Keratinocyte (primary cell): Measurements from ENCODE around the gene SUSD5. TPM values are rescaled to one million over a fixed set of nuclear protein-coding genes. Genes with fewer than 3 reads are reported as not detected.

Source experiments
- DNase-seq: peaks from one replicate; pipeline ENCODE4 v3.0.0-alpha.2; 2011; ENCODE audit warnings: low read depth, missing footprints, low spot score
- FAIRE-seq: peaks from 2 replicates; lab custom pipeline; 2011; peaks lifted over from hg19 to GRCh38; lab: Jason Lieb, UNC
- H2AFZ ChIP-seq: 2 replicates; pipeline ENCODE4 v1.6.0; 2012; ENCODE audit warnings: low read length, control low read depth, inconsistent platforms; ENCODE audit not compliant: control insufficient read depth
- H3K27ac ChIP-seq: 2 replicates; pipeline ENCODE4 v1.5.1; 2011; ENCODE audit warnings: low read length; ENCODE audit not compliant: control insufficient read depth, insufficient read depth
- H3K27me3 ChIP-seq: 3 replicates; pipeline ENCODE4 v1.6.0; 2011; ENCODE audit warnings: low read length; ENCODE audit not compliant: control insufficient read depth, insufficient read depth; ENCODE audit errors: extremely low read depth
- H3K36me3 ChIP-seq, 2 experiments: 2 replicates in 1 of 2; 3 replicates in 1 of 2; pipeline ENCODE4 v1.5.1; 2011; ENCODE audit warnings: low read length in 2 of 2, mild to moderate bottlenecking in 1 of 2; ENCODE audit not compliant: control insufficient read depth in 2 of 2, insufficient read depth in 2 of 2; ENCODE audit errors: extremely low read depth in 1 of 2
- H3K4me1 ChIP-seq: 3 replicates; pipeline ENCODE4 v1.5.1; 2011; ENCODE audit warnings: low read length; ENCODE audit not compliant: control insufficient read depth, insufficient read depth; ENCODE audit errors: extremely low read depth
- H3K4me2 ChIP-seq: 3 replicates; pipeline ENCODE4 v1.6.0; 2011; ENCODE audit warnings: low read depth, low read length; ENCODE audit not compliant: control insufficient read depth, insufficient read depth; ENCODE audit errors: extremely low read depth
- H3K4me3 ChIP-seq, 3 experiments: fragments of 200-600 bp in 1 of 3; sonication (generic) in 1 of 3; 2 replicates in 2 of 3; 3 replicates in 1 of 3; pipeline ENCODE4 v1.5.1; 2011 to 2016; ENCODE audit warnings: low read length in 3 of 3, mild to moderate bottlenecking in 3 of 3, control low read depth in 2 of 3, inconsistent platforms in 1 of 3, low read depth in 1 of 3, mixed read lengths in 1 of 3, mixed run types in 1 of 3, moderate library complexity in 1 of 3; ENCODE audit not compliant: control insufficient read depth in 2 of 3, insufficient read depth in 2 of 3; ENCODE audit errors: extremely low read depth in 1 of 3
- H3K79me2 ChIP-seq: 2 replicates; pipeline ENCODE4 v1.6.0; 2012; ENCODE audit warnings: low read length; ENCODE audit not compliant: control insufficient read depth, insufficient read depth
- H3K9ac ChIP-seq: 3 replicates; pipeline ENCODE4 v1.6.0; 2011; ENCODE audit warnings: low read length; ENCODE audit not compliant: control insufficient read depth, insufficient read depth; ENCODE audit errors: extremely low read depth
- H3K9me1 ChIP-seq: 3 replicates; pipeline ENCODE4 v1.6.0; 2011; ENCODE audit warnings: low read length; ENCODE audit not compliant: control insufficient read depth, insufficient read depth; ENCODE audit errors: extremely low read depth
- H3K9me3 ChIP-seq: 2 replicates; pipeline ENCODE4 v1.5.1; 2012; ENCODE audit warnings: low read depth, low read length; ENCODE audit not compliant: control insufficient read depth
- H4K20me1 ChIP-seq: 3 replicates; pipeline ENCODE4 v1.6.0; 2011; ENCODE audit warnings: low read length; ENCODE audit not compliant: control insufficient read depth, insufficient read depth; ENCODE audit errors: extremely low read depth
- CTCF ChIP-seq, 3 experiments: IDR thresholded peaks in 1 of 3; conservative IDR thresholded peaks in 1 of 3; optimal IDR thresholded peaks in 1 of 3; 2 replicates in 2 of 3; 3 replicates in 1 of 3; pipeline versions ENCODE3 to v1.5.1; 2011; ENCODE audit warnings: low read length in 3 of 3, mild to moderate bottlenecking in 3 of 3, moderate library complexity in 2 of 3, control low read depth in 1 of 3, inconsistent platforms in 1 of 3; ENCODE audit not compliant: insufficient read depth in 2 of 3; ENCODE audit errors: extremely low read depth in 1 of 3
- EZH2 ChIP-seq: IDR thresholded peaks from one replicate; pipeline ENCODE4 v1.6.1; 2012; ENCODE audit warnings: inconsistent platforms, mild to moderate bottlenecking, low read length, moderate library complexity
- dilution Hi-C: fragments of 300-500 bp; cut with MboI; formaldehyde crosslinking; loops from one replicate; pipeline ENCODE4 v1.7.0; 2020; ENCODE audit warnings: low sequenced_read_pairs; ENCODE audit not compliant: extremely low pct_ligation_motif_present
- polyA plus RNA-seq, 5 experiments: library from polyadenylated mRNA; depleted of rRNA in 3 of 5; stranded (reverse) in 3 of 5; stranded (forward) in 1 of 5; unstranded in 1 of 5; fragments of >200 nt; gene quantifications; 1 replicate in 1 of 5; 2 replicates in 3 of 5; 3 replicates in 1 of 5; pipeline versions ENCODE4 v1.2.1 to v1.2.3, GENCODE V29; 2011 to 2012; ENCODE audit warnings: missing spikeins in 2 of 5, low read depth in 1 of 5, low replicate concordance in 1 of 5

Gene SUSD5
- polyA plus RNA-seq, 1 donor (not counting 4 experiments of a cell fraction or from before 2014, with no cell fraction given), result 0.05 TPM

- Histone ChIP-seq H3K4me2 (no peak overlapping the region), H3K9me3 (no peaks in the 10 kb centered on the region), H3K27ac (no peak overlapping the region), H4K20me1 (no peaks in the 10 kb centered on the region), H3K36me3 (no peaks in the 10 kb centered on the region), H2AFZ (no peak overlapping the region), H3K9ac (no peak overlapping the region), H3K4me1 (no peaks in the 10 kb centered on the region), H3K27me3 (peaks cover 2% of the 10 kb centered on the region), H3K4me3 (no peak overlapping the region), H3K9me1 (no peaks in the 10 kb centered on the region), H3K79me2 (no peaks in the 10 kb centered on the region)
- TF ChIP-seq EZH2 (no peak), CTCF (optimal IDR thresholded peaks at IDR 0.05 in 1 of 3, IDR thresholded peaks at IDR 0.05 in 1 of 3, conservative IDR thresholded peaks at IDR 0.05 in 1 of 3; ENCODE audit: extremely low read depth in 1 of 3, insufficient read depth in 2 of 3, low read length in 3 of 3) (no peak)
- dilution Hi-C loops, result no loop called here
- no peak for DNase-seq
- no peak for FAIRE-seq
These were observed 22.1 kb downstream of the SUSD5 start for GRCh38 chr3:33196538-33196937.

GRCh38 chr3:33194303-33194702, 24.3 kb downstream of the SUSD5 start:
- Histone ChIP-seq H3K27ac (no peak overlapping the region), H3K79me2 (no peaks in the 10 kb centered on the region), H3K36me3 (no peaks in the 10 kb centered on the region), H3K9me3 (no peaks in the 10 kb centered on the region), H4K20me1 (no peaks in the 10 kb centered on the region), H2AFZ (no peak overlapping the region), H3K9me1 (no peaks in the 10 kb centered on the region), H3K4me1 (no peaks in the 10 kb centered on the region), H3K4me2 (no peak overlapping the region), H3K27me3 (no peaks in the 10 kb centered on the region), H3K4me3 (no peak overlapping the region), H3K9ac (no peak overlapping the region)
- FAIRE-seq (peak; percentile 23), DNase-seq (no peak)
- TF ChIP-seq CTCF (optimal IDR thresholded peaks at IDR 0.05 in 1 of 3, IDR thresholded peaks at IDR 0.05 in 1 of 3, conservative IDR thresholded peaks at IDR 0.05 in 1 of 3; ENCODE audit: extremely low read depth in 1 of 3, insufficient read depth in 2 of 3, low read length in 3 of 3) (no peak), EZH2 (no peak)
- dilution Hi-C loops, result no loop called here
